Smooth muscle cell (in vitro differentiated cells): Measurements from ENCODE around the gene METTL5. TPM values are rescaled to one million over a fixed set of nuclear protein-coding genes. Genes with fewer than 3 reads are reported as not detected.
"Not testable (repeated sequence)": the region's sequence is repeated elsewhere in the genome, so short reads cannot be mapped to it uniquely, and the experiment has no call there.

Experiments used
- DNase-seq: peaks from one replicate; lab custom pipeline; 2025; ENCODE audit not compliant: unreplicated experiment; lab: John Stamatoyannopoulos, UW
- H2AFZ ChIP-seq: fragments of 200-600 bp; sonication (generic); 2 replicates; pipeline ENCODE4 v1.6.0; 2016; ENCODE audit warnings: antibody characterized with exemption, low read depth, mild to moderate bottlenecking
- H3F3A ChIP-seq: fragments of 200-600 bp; sonication (generic); 2 replicates; pipeline ENCODE4 v1.6.0; 2017; ENCODE audit warnings: antibody characterized with exemption, low read depth
- H3K27ac ChIP-seq: fragments of 200-600 bp; sonication (generic); 2 replicates; pipeline ENCODE4 v1.5.1; 2016; ENCODE audit warnings: low read depth, mild to moderate bottlenecking
- H3K27me3 ChIP-seq: fragments of 200-600 bp; sonication (generic); 2 replicates; pipeline ENCODE4 v1.6.1; 2016; ENCODE audit warnings: low read depth, mild to moderate bottlenecking
- H3K36me3 ChIP-seq: fragments of 200-600 bp; sonication (generic); 2 replicates; pipeline ENCODE4 v1.5.1; 2016; ENCODE audit warnings: low read depth
- H3K4me1 ChIP-seq: fragments of 200-600 bp; sonication (generic); 2 replicates; pipeline ENCODE4 v1.5.1; 2016; ENCODE audit warnings: low read depth
- H3K4me2 ChIP-seq: fragments of 200-600 bp; sonication (generic); 2 replicates; pipeline ENCODE4 v1.6.0; 2016; ENCODE audit warnings: mild to moderate bottlenecking
- H3K4me3 ChIP-seq: fragments of 200-600 bp; sonication (generic); 2 replicates; pipeline ENCODE4 v1.5.1; 2016; ENCODE audit warnings: mild to moderate bottlenecking
- H3K79me2 ChIP-seq: fragments of 200-600 bp; sonication (generic); 2 replicates; pipeline ENCODE4 v1.6.0; 2016; ENCODE audit warnings: low read depth, mild to moderate bottlenecking
- H3K9ac ChIP-seq: fragments of 200-600 bp; sonication (generic); 2 replicates; pipeline ENCODE4 v1.6.0; 2016; ENCODE audit warnings: low read depth
- H3K9me3 ChIP-seq: fragments of 200-600 bp; sonication (generic); replicated peaks from 2 replicates; pipeline ENCODE4 v1.5.1; 2016; ENCODE audit warnings: low read depth
- H4K20me1 ChIP-seq: fragments of 200-600 bp; sonication (generic); 2 replicates; pipeline ENCODE4 v1.6.0; 2016; ENCODE audit warnings: low read depth
- WGBS: methylation state at CpG from one replicate; pipeline ENCODE4 v1.1.7; 2016; ENCODE audit warnings: low lambda C conversion rate; 5-methylcytosine and 5-hydroxymethylcytosine counted together
- polyA plus RNA-seq: library from polyadenylated mRNA; unstranded; fragments of >200 nt; fragmentation: Nextera tagmentation; extraction: Ambion mirVana; gene quantifications from 2 replicates; pipeline ENCODE4 v1.2.1, GENCODE V29; 2016
- total RNA-seq: library from RNA; depleted of rRNA; stranded (reverse); fragments of >200 nt; gene quantifications from 2 replicates; pipeline ENCODE4 v1.2.3, GENCODE V29; 2014
- TF ChIP-seq, protein P1 (sequence below): fragments of 200-600 bp; sonication (generic); IDR thresholded peaks from 2 replicates; pipeline ENCODE4 v1.5.1; 2017; ENCODE audit warnings: borderline replicate concordance, mild to moderate bottlenecking, antibody characterized with exemption; ENCODE audit not compliant: insufficient read depth, poor library complexity, severe bottlenecking

The METTL5 gene
- total and polyA plus RNA-seq, 2 experiments from 2014 or later = 72.5 to 79.8 TPM

DNA sequence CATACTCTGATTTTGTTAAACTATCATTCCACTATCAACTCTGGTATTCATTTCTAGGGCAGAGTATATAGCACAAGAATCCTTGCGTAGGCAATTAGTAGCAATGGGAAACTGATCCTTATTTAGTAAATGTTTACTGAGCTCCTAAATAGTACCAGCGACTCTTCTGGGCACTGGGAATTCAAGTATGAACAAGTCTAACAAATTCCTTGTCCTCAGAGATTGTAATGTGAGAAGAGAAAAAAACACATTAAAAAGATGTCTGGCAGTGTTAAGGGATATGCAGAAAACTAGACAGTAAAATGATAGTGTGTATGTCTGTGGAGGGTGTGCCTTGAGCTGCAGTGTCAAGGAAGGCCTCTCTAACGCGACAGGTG lies 721 bp downstream of the METTL5 start:
- no peak overlapping the region for H3K27ac ChIP-seq
- peak overlapping the region; percentile 29 for H2AFZ ChIP-seq
- H3K9me3 ChIP-seq = no peaks in the 10 kb centered on the region
- 29% methylated on average over 4 of the region's 4 CpGs for WGBS
- H4K20me1 ChIP-seq = peaks cover 18% of the 10 kb centered on the region
- peaks cover 5% of the 10 kb centered on the region for H3F3A ChIP-seq
- TF ChIP-seq, protein P1, sequence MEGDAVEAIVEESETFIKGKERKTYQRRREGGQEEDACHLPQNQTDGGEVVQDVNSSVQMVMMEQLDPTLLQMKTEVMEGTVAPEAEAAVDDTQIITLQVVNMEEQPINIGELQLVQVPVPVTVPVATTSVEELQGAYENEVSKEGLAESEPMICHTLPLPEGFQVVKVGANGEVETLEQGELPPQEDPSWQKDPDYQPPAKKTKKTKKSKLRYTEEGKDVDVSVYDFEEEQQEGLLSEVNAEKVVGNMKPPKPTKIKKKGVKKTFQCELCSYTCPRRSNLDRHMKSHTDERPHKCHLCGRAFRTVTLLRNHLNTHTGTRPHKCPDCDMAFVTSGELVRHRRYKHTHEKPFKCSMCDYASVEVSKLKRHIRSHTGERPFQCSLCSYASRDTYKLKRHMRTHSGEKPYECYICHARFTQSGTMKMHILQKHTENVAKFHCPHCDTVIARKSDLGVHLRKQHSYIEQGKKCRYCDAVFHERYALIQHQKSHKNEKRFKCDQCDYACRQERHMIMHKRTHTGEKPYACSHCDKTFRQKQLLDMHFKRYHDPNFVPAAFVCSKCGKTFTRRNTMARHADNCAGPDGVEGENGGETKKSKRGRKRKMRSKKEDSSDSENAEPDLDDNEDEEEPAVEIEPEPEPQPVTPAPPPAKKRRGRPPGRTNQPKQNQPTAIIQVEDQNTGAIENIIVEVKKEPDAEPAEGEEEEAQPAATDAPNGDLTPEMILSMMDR = no peak
- peak overlapping the region; percentile 40 for H3K9ac ChIP-seq
- H3K27me3 ChIP-seq = no peaks in the 10 kb centered on the region
- H3K4me1 ChIP-seq = peaks cover 23% of the 10 kb centered on the region
- peak overlapping the region; percentile 67 for H3K4me3 ChIP-seq
- DNase-seq = no peak
- no peaks in the 10 kb centered on the region for H3K36me3 ChIP-seq
- peaks cover 38% of the 10 kb centered on the region for H3K79me2 ChIP-seq
- H3K4me2 ChIP-seq = peak overlapping the region; percentile 86

DNA sequence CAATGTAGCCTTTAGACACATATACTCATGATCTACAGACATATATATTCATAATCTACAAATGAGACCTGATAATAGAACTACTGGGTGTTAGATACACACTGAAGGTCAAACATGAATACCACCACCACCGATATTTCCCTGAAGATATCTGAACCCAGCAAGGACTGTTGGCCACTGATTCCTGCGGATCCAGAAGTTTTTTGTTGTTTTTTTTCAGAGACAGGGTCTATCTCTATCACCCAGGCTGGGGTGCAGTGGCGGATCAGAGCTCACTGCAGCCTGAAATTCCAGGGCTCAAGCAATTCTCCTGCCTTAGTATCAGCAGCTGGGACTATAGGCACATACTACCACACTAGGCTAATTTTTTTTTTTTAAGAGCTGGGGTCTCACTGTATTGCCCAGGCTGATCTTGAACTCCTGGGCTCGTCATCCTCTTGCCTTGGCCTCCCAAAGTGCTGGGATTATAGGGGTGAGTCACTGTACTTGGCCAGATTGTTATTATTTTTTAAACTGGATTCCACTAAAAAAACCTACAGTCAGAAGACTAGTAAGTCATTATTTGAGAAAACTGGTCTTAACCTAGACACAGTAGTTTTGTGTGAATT lies 1.8 kb downstream of the METTL5 start:
- Histone ChIP-seq H3K4me3 (no peak overlapping the region), H4K20me1 (peaks cover 7% of the 10 kb centered on the region), H3K27me3 (no peaks in the 10 kb centered on the region), H3K9ac (no peak overlapping the region), H3K9me3 (no peaks in the 10 kb centered on the region), H3K79me2 (peaks cover 28% of the 10 kb centered on the region), H3K4me2 (peak overlapping the region; percentile 86), H2AFZ (no peak overlapping the region), H3F3A (peaks cover 7% of the 10 kb centered on the region), H3K27ac (no peak overlapping the region), H3K36me3 (no peaks in the 10 kb centered on the region), H3K4me1 (peaks cover 19% of the 10 kb centered on the region)
- DNase-seq = no peak
- 89% methylated on average over 4 of the region's 4 CpGs for WGBS
- TF ChIP-seq, protein P1 = no peak

- no peaks in the 10 kb centered on the region for H3K9me3 ChIP-seq
- peaks cover 5% of the 10 kb centered on the region for H4K20me1 ChIP-seq
- H3K27me3 ChIP-seq = no peaks in the 10 kb centered on the region
- H3K79me2 ChIP-seq = peaks cover 29% of the 10 kb centered on the region
- TF ChIP-seq, protein P1 = no peak
- DNase-seq = no peak
- peaks cover 19% of the 10 kb centered on the region for H3K4me1 ChIP-seq
- H3K27ac ChIP-seq = no peak overlapping the region
- no peak overlapping the region for H3K9ac ChIP-seq
- 88% methylated on average over 3 of the region's 3 CpGs for WGBS
- H3K36me3 ChIP-seq = no peaks in the 10 kb centered on the region
- H2AFZ ChIP-seq = no peak overlapping the region
- H3K4me3 ChIP-seq = no peak overlapping the region
- no peak overlapping the region for H3K4me2 ChIP-seq
- peaks cover 7% of the 10 kb centered on the region for H3F3A ChIP-seq
These were observed 2.7 kb downstream of the METTL5 start for GRCh38 chr2:169822036-169822435.

- not testable (repeated sequence) for H3K4me3 ChIP-seq, H3K9ac ChIP-seq, DNase-seq, H3F3A ChIP-seq, H3K36me3 ChIP-seq, H3K9me3 ChIP-seq, H3K27ac ChIP-seq, H3K27me3 ChIP-seq, H3K4me2 ChIP-seq, H2AFZ ChIP-seq
- peaks cover 12% of the 10 kb centered on the region for H4K20me1 ChIP-seq
- H3K4me1 ChIP-seq = peaks cover 16% of the 10 kb centered on the region
- 75% methylated on average over 7 of the region's 7 CpGs for WGBS
- peaks cover 29% of the 10 kb centered on the region for H3K79me2 ChIP-seq
These were observed 4.6 kb downstream of the METTL5 start for GRCh38 chr2:169820101-169820500.
